Liver (tissue), 9 donors: ENCODE measurements around the gene SAYSD1. TPM values are rescaled to one million over a fixed set of nuclear protein-coding genes. Genes with fewer than 3 reads are reported as not detected.

ENCODE experiments used
- DNase-seq: peaks from one replicate; pipeline ENCODE4 v3.0.0-alpha.2; 2017; ENCODE audit warnings: low spot score
- H3K27ac ChIP-seq, 2 donors: one replicate each; pipeline ENCODE4 v1.7.0; 2013; ENCODE audit warnings: inconsistent platforms in 2 of 2, low read length in 2 of 2, control low read depth in 1 of 2, low read depth in 1 of 2, mild to moderate bottlenecking in 1 of 2
- H3K27me3 ChIP-seq, 4 donors: one replicate each; pipeline versions ENCODE4 v1.6.1 to v1.7.0; 2013; ENCODE audit warnings: low read length in 3 of 4, inconsistent platforms in 1 of 4, mild to moderate bottlenecking in 1 of 4, moderate library complexity in 1 of 4; ENCODE audit not compliant: control insufficient read depth in 4 of 4, insufficient read depth in 4 of 4
- H3K36me3 ChIP-seq, 4 donors: one replicate each; pipeline versions ENCODE4 v1.6.1 to v1.7.0; 2013; ENCODE audit warnings: low read length in 3 of 4, mild to moderate bottlenecking in 3 of 4, low read depth in 1 of 4, moderate library complexity in 1 of 4; ENCODE audit not compliant: control insufficient read depth in 4 of 4, insufficient read depth in 3 of 4
- H3K4me1 ChIP-seq, 4 donors: one replicate each; pipeline versions ENCODE4 v1.6.1 to v1.7.0; 2013; ENCODE audit warnings: low read length in 3 of 4, mild to moderate bottlenecking in 3 of 4, moderate library complexity in 1 of 4; ENCODE audit not compliant: control insufficient read depth in 4 of 4, insufficient read depth in 4 of 4
- H3K4me3 ChIP-seq, 3 donors: one replicate each; pipeline versions ENCODE4 v1.6.1 to v1.7.0; 2013; ENCODE audit warnings: low read length in 3 of 3, control low read depth in 1 of 3, low read depth in 1 of 3, mild to moderate bottlenecking in 1 of 3
- H3K9ac ChIP-seq, 2 donors: one replicate each; pipeline ENCODE4 v1.7.0; 2013; ENCODE audit warnings: low read length in 2 of 2, mild to moderate bottlenecking in 2 of 2, moderate library complexity in 2 of 2, control low read depth in 1 of 2, low read depth in 1 of 2
- H3K9me3 ChIP-seq, 4 donors: one replicate each; pipeline versions ENCODE4 v1.6.1 to v1.7.0; 2013; ENCODE audit warnings: low read length in 3 of 4; ENCODE audit not compliant: control insufficient read depth in 4 of 4
- ATF3 ChIP-seq: IDR thresholded peaks from 2 replicates; pipeline ENCODE4 v1.6.1; 2016; ENCODE audit warnings: antibody characterized with exemption
- CTCF ChIP-seq: fragments of 150-350 bp; IDR thresholded peaks from 2 replicates; pipeline ENCODE4 v1.5.1; 2017; ENCODE audit warnings: improper control_type of control experiment, low read depth, low read length; ENCODE audit not compliant: missing input control
- EGR1 ChIP-seq, 2 donors: IDR thresholded peaks; 2 replicates each; pipeline ENCODE4 v1.6.1; 2016 to 2018; ENCODE audit warnings: antibody characterized with exemption in 2 of 2, low read depth in 2 of 2
- FOXA1 ChIP-seq: IDR thresholded peaks from 2 replicates; pipeline ENCODE4 v1.6.1; 2016; ENCODE audit warnings: antibody characterized with exemption
- FOXA2 ChIP-seq: IDR thresholded peaks from 2 replicates; pipeline ENCODE4 v1.6.1; 2016; ENCODE audit warnings: antibody characterized with exemption
- GABPA ChIP-seq, 2 donors: IDR thresholded peaks in 1 of 2; conservative IDR thresholded peaks in 1 of 2; 2 replicates each; pipeline ENCODE4 v1.6.1; 2016; ENCODE audit warnings: antibody characterized with exemption in 2 of 2, mild to moderate bottlenecking in 1 of 2, moderate library complexity in 1 of 2
- HNF4A ChIP-seq, 2 donors: conservative IDR thresholded peaks; 2 replicates each; pipeline ENCODE4 v1.6.1; 2016; ENCODE audit warnings: antibody characterized with exemption in 2 of 2, mild to moderate bottlenecking in 2 of 2
- HNF4G ChIP-seq: IDR thresholded peaks from 2 replicates; pipeline ENCODE4 v1.6.1; 2016; ENCODE audit warnings: antibody characterized with exemption
- MAX ChIP-seq: IDR thresholded peaks from 2 replicates; pipeline ENCODE4 v1.6.1; 2016; ENCODE audit warnings: antibody characterized with exemption
- NR2F2 ChIP-seq: IDR thresholded peaks from 2 replicates; pipeline ENCODE4 v1.6.1; 2016; ENCODE audit warnings: antibody characterized with exemption
- REST ChIP-seq: IDR thresholded peaks from 2 replicates; pipeline ENCODE4 v1.6.1; 2016; ENCODE audit warnings: antibody characterized with exemption, mild to moderate bottlenecking
- RXRA ChIP-seq, 2 donors: IDR thresholded peaks; 2 replicates each; pipeline ENCODE4 v1.6.1; 2017 to 2018; ENCODE audit warnings: antibody characterized with exemption in 2 of 2, mild to moderate bottlenecking in 1 of 2
- SP1 ChIP-seq: IDR thresholded peaks from 2 replicates; pipeline ENCODE4 v1.6.1; 2018; ENCODE audit warnings: antibody characterized with exemption, mild to moderate bottlenecking
- TAF1 ChIP-seq: conservative IDR thresholded peaks from 2 replicates; pipeline ENCODE4 v1.6.1; 2016; ENCODE audit warnings: antibody characterized with exemption, mild to moderate bottlenecking
- YY1 ChIP-seq: IDR thresholded peaks from 2 replicates; pipeline ENCODE4 v1.6.1; 2016; ENCODE audit warnings: antibody characterized with exemption, mild to moderate bottlenecking
- WGBS: extraction: QIAGEN DNeasy Blood & Tissue Kit; methylation state at CpG from one replicate; pipeline ENCODE4 v1.1.7; 2013; 5-methylcytosine and 5-hydroxymethylcytosine counted together
- polyA plus RNA-seq, 2 donors: library from polyadenylated mRNA; stranded (reverse) in 1 of 2; unstranded in 1 of 2; fragments of 200-250 nt in 1 of 2; fragments of >200 nt in 1 of 2; fragmentation: Nextera tagmentation in 1 of 2; extraction: Ambion mirVana in 1 of 2; gene quantifications; one replicate each; pipeline versions ENCODE4 v1.2.1 to v1.2.3, GENCODE V29; 2013 to 2015
- total RNA-seq, 2 donors: library from RNA; depleted of rRNA; stranded (reverse); fragments of >200 nt; gene quantifications; one replicate each; pipeline ENCODE4 v1.2.3, GENCODE V29; 2014
- donor health status: healthy.
- donor health status: healthy.
- donor health status: healthy.
- donor health status: healthy.
- donor health status: healthy.

SAYSD1 gene
- total and polyA plus RNA-seq, 4 donors: 6.5 to 12.2 (median 9.3) TPM

GRCh38 chr6:39143238-39143930 lies 28.4 kb upstream of the SAYSD1 start:
- Histone ChIP-seq H3K4me3 (no peak overlapping the region), H3K4me1 (no peaks in the 10 kb centered on the region), H3K9me3 (peaks cover 0 to 4% (median 0%) of the 10 kb centered on the region in 4 donors), H3K9ac (no peak overlapping the region), H3K36me3 (no peaks in the 10 kb centered on the region), H3K27me3 (no peaks in the 10 kb centered on the region), H3K27ac (no peak overlapping the region)
- no peak for DNase-seq
- TF ChIP-seq REST (no peak), HNF4A (conservative IDR thresholded peaks at IDR 0.05) (no peak), EGR1 (IDR thresholded peaks at IDR 0.05; ENCODE audit: low read depth in 2 of 2) (no peak), YY1 (no peak), HNF4G (no peak), FOXA1 (no peak), MAX (no peak), SP1 (no peak), GABPA (IDR thresholded peaks at IDR 0.05 in 1 of 2, conservative IDR thresholded peaks at IDR 0.05 in 1 of 2) (no peak), TAF1 (no peak), FOXA2 (no peak), RXRA (IDR thresholded peaks at IDR 0.05) (no peak), NR2F2 (no peak), CTCF (no peak)
- WGBS: 82% methylated on average over 13 of the region's 13 CpGs

GRCh38 chr6:39140556-39141167 lies 25.7 kb upstream of the SAYSD1 start:
- H3K4me1 ChIP-seq: no peaks in the 10 kb centered on the region
- no peak overlapping the region for H3K4me3 ChIP-seq
- no peak overlapping the region for H3K27ac ChIP-seq
- no peaks in the 10 kb centered on the region for H3K36me3 ChIP-seq
- peaks cover 0 to 4% (median 1%) of the 10 kb centered on the region in 4 donors for H3K9me3 ChIP-seq
- no peak overlapping the region for H3K9ac ChIP-seq
- 63% methylated on average over 7 of the region's 7 CpGs for whole genome bisulfite sequencing
- DNase-seq: no peak
- H3K27me3 ChIP-seq: no peaks in the 10 kb centered on the region
- no peak for TF ChIP-seq RXRA (IDR thresholded peaks at IDR 0.05)
- TF ChIP-seq NR2F2: no peak
- TF ChIP-seq ATF3: no peak
- no peak for TF ChIP-seq HNF4A (conservative IDR thresholded peaks at IDR 0.05)
- no peak for TF ChIP-seq FOXA1
